NCI-H345 treated with DMSO at 0.1 percent for 48 hours (cell line): ENCODE results near the gene EDAR.

Experiments
- DNase-seq: peaks from one replicate; lab custom pipeline; 2025; ENCODE audit not compliant: unreplicated experiment; lab: John Stamatoyannopoulos, UW

The EDAR gene

DNA sequence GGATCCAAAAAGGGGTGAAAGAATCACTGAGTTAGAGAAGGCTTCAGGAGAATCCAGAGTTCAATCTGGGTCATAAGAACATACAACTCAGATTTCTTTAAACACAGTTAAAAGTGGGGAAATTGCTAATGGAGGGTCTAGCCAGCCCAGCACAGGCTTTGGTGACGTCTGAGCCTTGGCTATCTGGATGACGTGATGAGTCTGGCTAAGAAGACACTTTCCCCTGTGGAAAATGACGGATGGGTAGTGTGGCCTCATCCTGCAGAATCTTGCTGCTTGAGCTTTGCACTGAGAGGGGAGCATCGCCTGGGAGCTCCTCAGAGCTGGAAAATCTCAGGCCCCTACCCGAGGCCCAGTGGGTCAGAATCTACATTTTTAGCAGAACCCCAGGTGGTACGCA lies 19.2 kb downstream of the EDAR start:
- no peak for DNase-seq

DNA sequence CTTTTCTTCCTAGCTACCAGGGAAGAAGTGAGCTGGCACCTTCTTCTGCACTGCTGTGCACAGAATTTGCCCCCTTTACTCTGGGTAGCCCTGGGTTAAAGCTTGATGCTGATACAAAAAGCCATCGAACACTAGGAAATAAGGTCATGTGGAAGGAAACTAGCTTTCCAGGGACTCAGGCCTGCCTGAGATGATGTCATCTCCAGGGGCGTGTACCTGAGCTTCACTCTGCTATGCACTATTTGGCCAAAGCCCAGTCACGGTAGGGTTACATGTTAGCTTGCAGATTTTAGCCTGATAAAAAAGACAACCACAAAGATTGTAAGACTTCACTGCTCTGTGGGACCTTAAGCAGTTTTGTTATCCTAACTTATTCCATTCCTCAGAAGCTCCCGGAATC lies 20.4 kb downstream of the EDAR start:
- DNase-seq, result no peak

DNA sequence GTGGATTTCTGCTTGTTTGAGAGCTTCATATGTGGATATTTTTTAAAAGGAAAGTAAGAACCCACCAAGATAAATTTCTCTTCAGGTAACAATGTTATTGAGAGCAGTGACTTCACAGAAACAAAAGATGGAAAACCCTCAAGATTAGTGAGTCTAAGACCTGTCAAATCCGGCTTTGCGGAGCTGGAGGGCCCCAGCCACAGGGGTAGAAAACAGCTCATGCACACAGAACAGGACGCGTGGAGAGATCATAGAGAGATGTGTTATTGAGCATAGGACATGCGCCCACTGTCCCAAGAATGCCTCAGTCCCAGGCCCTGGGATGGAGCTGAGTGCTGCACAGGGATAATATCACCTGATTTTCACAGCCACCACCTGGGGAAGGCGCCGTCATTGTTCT lies 21.3 kb downstream of the EDAR start:
- no peak for DNase-seq

DNA sequence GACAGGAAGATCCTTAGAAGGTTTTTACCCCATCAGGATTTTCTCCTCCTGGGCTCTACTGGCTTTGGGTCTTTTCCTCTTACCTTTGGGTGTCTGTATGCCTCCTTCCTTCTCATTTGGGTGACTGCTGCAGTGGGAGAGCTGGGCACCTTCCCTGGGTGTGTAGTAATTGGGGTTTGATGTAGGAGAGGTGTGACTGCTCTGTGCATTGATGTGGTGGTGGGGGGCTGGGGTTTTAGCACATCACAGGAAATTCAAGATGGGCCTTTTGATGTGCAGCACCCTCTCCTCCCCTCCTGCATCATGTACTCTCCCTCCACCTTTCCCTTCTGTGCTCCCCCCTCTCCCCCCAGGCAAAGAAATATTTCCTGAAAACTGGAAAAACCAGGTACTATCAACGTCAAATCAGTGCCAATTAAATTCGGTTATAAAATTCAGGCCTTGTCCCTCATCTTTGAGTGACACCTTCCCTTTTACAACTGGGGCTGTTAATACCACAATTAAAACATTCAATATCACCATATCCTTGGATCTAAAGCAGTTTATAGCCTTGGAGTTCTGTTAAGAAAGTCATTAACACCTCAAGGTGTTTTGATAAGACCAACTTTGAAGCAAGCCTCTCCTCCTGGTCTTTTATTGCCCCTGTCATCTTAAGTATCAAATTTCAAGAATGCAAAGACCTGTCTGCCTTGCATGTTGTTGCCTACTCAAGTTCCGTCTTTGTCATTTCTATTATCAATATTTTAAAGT lies 23.3 kb downstream of the EDAR start:
- DNase-seq, result no peak

DNA sequence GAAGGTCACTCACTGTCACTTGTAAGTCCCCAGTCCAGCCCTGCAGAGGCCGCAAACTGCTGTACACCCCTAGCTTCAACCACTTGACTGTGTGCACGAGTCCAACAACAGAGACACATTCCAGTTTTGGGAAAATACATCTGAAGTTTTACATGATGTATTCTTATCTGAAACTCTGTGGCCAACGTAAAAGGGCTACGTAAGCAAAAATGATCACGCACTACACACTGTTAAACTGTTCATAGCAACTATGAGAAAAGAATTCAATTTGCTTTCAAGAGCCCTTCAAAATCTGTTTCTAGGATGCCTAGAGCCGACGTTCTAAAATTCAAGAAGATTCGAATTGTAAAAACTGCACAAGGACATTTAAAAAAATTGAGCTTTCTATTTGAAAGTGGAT lies 26.0 kb downstream of the EDAR start:
- no peak for DNase-seq

DNA sequence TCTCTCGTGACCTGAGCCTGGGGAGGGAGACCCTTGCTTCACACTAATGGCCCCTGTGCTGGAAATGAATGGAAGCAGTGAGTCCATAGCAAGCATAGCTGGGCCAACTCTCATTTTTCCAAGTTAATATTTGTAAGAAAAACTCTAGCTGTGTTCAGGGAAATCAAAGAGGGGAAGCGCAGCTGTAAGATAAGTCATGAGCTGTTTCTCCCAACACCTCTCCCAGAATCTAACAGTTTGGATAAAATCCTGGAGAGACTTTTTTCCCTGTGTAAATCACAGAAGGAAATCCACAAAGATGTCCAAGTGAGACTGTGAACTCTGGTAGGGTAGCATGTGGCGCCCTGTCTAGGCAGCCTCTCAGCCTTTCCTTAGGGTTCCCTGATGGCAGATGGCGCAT lies 27.2 kb downstream of the EDAR start:
- no peak for DNase-seq

DNA sequence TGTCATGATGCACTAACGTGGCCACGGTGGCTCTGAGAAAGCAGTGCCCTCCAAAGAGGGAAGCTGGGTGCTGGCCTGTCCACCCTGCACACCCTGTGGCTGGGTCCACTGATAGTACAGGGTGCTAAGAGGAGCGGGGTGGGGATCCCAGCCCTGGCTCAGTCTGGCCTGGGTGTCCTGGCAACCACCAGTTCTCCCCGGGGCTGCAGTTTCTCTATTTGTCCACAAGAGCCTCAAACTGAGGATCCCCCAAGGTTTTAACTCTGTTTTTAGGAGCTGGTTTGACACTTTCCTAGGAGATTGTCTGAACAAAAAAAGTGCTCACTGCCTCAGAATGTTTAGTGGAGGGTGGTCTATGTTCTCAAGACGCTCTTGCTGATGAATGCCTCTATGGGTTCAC lies 29.0 kb downstream of the EDAR start:
- no peak for DNase-seq

DNA sequence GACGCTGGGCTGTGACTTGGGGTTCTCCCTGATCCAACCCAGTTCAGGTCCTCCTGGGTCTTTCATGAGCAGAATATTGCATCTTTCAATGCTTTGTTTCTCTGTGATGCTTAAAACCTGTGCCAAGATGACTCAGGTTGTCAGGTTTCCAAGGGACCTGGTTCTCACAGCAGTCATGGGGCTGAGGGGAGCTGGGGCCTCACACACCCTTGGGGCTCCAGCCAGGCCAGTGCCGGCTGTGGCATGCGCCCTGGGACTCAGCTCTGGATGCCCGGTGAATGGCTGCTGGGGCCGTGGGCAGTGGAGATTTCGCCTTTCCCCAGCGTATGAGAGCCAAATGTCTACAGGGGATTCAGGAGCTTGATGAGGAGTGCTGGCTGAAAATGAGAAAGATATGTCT lies 29.6 kb downstream of the EDAR start:
- DNase-seq, result no peak

DNA sequence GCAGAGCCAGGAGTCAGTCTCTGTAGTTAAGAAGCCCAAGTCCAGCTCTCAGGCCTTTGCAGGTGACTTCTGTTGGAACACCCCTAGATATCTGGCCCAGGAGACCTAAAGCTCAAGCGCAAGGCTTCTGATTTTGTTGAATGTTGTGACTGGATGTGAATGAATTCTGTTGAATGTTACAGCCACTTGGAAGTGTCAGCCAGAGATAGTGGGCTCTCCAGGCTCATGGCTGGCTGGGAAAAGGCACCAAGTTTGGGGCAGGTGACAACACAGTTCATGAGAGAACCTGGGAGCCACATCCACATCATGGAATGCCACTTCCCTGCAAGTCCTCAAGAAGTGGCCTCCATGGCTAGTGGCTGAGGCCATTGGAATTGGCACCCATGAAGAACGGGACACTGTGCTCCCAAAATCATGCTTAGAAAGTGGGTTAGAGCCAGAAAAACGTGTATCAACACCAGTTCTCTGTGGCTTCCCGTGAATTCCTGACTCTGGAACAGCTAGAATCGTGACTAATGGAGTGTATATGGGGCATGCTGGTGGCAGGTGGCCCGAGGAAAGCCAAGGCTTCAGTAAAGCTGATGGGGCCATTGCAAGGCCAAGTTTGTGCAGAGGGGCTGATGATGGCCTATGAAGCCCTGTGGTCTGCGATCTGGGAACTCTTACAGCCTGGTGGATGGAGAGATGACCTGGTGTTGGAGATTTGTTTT lies 30.2 kb downstream of the EDAR start:
- no peak for DNase-seq

DNA sequence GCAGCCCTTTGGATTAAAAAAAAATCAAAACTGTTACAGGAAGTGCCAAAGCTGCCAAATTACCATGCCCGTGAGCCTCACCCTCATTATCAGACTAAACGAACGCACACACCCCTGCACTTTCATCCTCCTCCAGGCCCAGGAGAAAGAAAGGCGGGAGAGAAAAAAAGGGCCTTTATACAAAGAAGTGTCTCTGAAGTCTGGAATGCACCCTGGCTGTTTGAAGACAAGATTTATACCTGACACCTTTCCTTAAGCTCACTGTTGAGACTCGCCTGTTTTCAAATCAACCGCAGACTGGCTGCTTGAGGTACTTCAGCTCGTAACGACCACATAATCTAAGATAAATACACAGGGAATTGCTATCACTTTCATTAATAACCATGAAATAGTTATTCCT lies 31.0 kb downstream of the EDAR start:
- DNase-seq, result no peak

DNA sequence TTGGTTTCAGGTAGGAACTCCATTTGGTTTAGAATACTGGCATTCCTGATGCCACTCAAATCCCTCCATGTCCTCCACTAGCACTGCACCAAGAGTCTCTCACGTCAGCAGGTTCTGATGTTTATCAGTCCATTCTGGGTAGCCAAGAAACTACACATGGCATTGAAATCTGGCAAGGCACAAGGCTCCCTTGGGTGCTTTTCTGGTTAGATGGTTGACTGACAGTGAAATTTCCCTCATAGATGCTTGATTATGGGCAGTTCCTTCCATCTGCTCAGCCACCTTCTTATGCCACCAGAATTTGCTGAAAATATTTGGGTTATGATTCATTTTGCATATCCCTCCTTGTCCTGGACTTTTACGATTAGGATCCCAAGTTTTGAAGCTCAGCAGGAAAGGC lies 32.6 kb downstream of the EDAR start:
- DNase-seq, result no peak

DNA sequence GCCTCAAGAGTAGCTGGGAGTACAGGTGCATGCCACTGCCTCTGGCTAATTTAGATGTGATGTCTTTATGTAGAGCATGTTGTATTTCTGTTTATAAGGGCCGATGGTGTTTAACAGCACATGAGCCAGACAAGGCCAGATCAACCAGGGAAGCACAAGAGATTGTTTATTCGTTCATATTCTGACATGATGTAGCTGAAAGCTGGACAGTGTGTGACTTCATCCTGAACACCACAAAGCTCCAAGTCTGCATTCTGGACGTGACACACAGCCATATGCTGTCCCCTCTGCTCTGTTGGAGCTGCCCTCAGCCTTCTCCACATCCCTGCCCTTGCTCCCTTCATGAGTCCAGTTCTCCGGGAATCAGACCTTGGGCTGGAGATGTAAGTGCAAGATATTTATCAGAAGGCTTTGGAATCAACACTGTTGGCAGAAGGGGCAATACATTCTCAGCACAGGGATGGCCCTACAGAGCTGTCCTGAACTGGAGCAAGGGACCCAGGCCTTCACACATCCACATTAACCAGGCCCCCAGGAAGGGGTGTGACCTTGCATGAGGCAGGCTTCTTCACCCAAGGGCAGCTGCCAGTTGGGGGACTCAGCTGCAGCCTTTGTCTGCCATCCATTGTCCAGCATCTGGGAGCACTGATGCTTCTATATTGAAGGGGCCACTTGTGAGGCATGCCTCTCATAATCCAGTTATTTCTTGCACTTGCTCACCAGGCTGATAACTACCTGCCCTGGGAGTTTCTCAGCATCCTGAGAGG lies 38.5 kb downstream of the EDAR start:
- DNase-seq, result no peak

DNA sequence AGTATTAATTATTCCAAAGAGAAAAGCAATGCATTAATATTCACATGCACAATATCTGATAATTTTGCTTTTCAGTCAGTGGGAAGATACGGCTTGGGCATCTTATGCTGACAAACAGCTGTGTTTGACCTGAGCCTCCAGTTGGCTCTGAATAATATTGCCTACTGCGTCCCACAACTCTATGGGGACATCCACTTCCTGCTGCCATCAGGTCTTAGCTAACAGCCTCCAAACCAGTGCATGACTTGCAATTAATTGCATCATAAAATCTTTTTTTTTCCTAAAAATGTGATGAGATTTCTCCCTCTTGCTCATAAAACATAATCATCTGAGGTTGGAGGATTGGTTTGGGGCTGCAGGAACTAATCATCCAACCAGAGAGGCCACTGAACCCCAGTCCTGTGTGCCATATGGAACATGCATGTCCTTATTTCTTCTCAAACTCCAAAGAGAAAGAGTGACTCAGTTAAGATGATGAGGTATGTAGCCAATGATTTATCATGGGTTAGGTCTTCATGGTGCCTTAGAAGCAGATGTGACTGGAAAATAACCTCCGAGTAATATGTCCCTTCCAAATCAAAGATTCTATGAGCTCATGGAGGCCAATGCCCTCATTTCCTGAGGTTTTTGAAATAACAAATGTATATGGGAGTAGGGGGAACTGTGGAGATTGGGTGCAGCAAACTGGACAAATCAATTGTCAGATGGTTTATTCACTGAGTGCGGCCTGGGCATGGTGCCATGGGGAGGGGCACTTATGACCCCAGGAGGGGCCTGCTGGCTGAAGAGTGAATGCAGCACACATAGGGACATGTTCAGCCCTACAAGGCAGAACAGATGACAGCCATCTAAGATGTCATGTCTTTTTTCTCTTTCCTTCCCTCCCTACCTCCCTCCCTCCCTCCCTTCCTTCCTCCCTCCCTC lies 39.4 kb downstream of the EDAR start:
- DNase-seq, result no peak

DNA sequence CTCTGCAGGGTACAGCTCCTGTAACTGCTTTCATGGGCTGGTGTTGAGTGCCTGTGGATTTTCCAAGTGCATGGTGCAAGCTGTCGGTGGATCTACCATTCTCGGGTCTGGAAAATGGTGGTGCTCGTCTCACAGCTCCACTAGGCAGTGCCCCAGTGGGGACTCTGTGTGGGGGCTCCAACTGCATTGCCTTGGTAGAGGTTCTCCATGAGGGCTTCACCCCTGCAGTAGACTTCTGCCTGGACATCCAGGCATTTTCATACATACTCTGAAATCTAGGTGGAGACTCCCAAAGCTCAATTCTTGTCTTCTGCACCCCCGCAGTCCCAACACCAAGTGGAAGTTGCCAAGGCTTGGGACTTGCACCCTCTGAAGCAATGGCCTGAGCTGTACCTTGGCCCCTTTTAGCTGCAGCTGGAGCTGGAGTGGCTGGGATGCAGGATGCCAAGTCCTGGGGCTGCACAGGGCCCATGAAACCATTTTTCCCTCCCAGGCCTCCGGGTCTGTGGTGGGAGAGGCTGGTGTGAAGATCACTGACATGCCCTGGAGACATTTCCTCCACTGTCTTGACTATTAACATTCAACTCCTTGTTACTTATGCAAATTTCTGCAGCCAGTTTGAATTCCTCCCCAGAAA lies 41.6 kb downstream of the EDAR start:
- no peak for DNase-seq

DNA sequence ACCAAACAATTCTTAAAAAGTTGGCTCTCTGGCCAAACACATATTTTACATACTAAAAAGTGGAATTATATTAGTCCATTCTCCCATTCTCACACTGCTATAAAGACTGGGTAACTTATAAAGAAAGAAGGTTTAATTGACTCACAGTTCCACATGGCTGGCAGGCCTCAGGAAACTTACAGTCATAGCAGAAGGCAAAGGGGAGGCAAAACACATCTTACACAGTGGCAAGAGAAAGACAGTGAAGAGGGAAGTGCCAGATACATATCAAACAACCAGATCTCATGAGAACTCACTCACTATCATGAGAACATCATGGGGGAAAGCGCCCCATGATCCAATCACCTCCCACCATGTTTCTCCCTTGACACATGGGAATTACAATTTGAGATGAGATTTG lies 42.6 kb downstream of the EDAR start:
- no peak for DNase-seq

DNA sequence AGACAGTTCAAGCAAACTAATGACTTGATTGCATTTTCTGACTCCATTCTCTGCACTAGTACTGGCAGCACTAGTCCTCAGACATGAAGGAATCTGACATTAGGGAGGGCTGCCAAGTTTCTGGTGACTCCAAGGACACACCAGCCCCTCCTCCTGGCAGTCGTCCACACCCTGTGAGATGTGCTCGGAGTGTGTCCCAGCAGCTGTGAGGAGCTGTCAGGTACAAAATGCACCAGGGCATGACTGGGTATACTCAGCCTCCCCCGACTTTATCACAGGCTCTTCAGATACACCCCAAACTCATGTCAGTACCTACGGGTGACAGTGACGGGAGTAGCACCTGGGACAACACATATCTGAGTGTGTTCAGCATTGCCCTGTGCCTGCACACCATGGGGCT lies 43.1 kb downstream of the EDAR start:
- no peak for DNase-seq

DNA sequence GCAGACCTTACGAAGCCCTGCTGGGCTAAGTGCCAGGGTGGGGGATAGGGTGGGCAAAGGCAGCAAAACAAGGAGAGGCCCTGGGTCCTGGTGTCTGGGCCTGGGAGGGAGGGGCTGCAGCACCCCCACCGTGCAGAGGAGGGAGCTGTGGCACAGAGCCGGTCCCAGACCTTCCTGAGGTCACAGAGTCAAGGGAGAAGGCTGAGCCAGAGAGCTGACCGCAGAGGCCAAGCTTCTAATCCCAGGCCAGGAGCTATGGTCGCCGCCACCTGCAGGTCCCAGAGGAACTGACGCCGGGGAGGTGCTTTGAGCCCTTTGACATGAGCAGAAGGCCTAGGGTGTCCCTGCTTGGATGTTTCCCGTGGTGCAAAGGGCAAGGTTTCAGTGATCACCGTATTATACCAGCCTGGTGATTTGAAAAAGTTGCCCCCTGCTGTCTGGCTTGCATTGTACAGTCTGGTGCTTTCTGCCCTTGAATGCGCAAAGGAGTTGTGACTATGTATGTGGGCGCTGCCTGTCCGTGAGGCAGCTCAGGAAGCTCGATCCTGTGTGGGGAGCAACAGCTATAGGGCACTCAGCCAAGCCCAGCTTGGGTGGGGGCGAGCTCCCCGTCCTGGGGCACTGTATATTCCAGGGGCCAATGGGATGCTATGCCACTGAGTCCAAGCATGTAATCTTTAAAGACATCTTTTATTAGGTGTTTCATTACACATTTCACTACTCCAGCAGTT lies 44.3 kb downstream of the EDAR start:
- DNase-seq, result no peak

DNA sequence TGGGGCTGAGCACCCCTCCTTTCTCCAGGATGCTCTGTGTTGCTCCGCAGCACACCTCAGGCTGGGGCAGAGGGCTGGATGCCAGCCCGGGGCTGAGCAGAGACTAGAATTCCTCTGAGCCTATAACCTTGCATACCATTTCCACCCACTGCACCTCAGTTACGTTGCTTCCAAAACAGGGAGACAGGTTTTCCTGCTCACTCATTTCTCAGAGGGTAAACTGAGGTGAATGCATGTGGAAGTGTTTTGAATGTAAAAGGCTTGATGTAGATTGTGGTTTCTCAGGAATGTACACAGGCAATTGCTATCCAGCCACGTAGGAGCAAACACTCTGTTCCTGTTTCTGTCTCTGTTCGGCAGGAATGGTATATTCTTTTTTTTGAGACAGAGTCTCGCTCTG lies 45.3 kb downstream of the EDAR start:
- no peak for DNase-seq

DNA sequence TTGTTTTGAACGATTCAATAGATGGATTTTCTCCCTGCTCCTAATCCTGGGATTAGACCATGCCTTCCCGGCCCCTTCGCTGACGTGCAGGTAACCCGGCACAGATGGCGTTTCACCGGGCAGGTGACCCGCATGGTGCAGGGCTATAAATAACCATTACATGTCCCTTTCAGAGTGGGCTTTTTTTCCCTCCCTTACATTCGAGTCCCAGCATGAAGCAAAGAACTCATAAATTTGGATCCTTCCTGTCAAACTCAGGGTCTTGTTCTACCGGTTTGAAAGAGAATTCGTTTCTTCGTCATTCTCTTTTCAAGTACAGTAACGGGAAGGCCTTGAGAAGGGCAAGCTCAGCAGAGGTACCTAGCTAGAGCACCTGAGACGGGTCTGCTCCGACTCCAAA lies 46.1 kb downstream of the EDAR start:
- DNase-seq, result no peak

DNA sequence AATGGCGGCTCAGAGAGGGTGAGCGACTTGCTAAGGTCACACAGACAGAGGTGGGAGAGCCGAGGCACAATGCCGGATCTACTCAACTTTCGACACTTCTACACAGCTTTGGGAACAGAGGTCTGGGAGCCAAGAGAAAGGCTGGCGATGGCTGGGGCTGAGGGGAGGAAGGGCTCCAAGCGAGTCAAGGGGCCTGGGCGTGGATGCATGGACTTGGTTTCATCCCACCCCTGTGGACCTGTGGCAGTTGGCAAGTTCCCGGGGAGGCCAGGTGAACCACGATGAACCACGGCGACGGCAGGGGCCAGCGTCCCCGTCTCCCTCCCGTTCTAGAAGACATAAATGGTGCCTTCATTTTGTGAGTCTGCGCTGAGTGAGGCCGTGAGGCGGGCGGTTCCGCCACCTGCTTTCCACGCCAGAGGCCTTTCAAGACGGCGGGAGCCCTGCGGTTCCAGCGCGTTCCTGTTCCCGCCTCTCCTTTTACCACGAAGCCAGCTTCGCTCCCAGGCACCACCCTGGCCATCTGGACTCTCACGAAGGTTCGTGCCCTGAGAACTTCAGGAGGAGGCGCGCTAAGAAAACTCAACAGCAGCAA lies 46.7 kb downstream of the EDAR start:
- DNase-seq, result no peak
